Stomach (tissue), 9 donors: ENCODE data around the gene NEMP1. TPM values are rescaled to one million over a fixed set of nuclear protein-coding genes. Genes with fewer than 3 reads are reported as not detected.

Experiments used
- DNase-seq, 2 donors: peaks; one replicate each; pipeline versions ENCODE4 v3.0.0 to v3.0.0-alpha.2; 2013 to 2019
- H3K27ac ChIP-seq, 5 donors: fragments of 200-600 bp in 4 of 5; sonication (generic) in 4 of 5; one replicate each; pipeline ENCODE4 v1.5.1; 2013 to 2019; ENCODE audit warnings: mild to moderate bottlenecking in 1 of 5, moderate library complexity in 1 of 5
- H3K27me3 ChIP-seq, 3 donors: fragments of 200-600 bp; sonication (generic); one replicate each; pipeline ENCODE4 v1.5.1; 2017 to 2019; ENCODE audit warnings: mixed run types in 1 of 3
- H3K36me3 ChIP-seq, 4 donors: fragments of 200-600 bp; sonication (generic); 1 replicate in 3 of 4; 2 replicates in 1 of 4; pipeline ENCODE4 v1.5.1; 2016 to 2019
- H3K4me1 ChIP-seq, 4 donors: fragments of 200-600 bp; sonication (generic); one replicate each; pipeline ENCODE4 v1.5.1; 2016 to 2019
- H3K4me3 ChIP-seq, 4 donors: fragments of 200-600 bp; sonication (generic) in 3 of 4; one replicate each; pipeline ENCODE4 v1.5.1; 2016 to 2019; ENCODE audit warnings: mild to moderate bottlenecking in 1 of 4
- H3K9me3 ChIP-seq, 4 donors: fragments of 200-600 bp; sonication (generic); one replicate each; pipeline ENCODE4 v1.5.1; 2016 to 2019
- EP300 ChIP-seq: sonication (generic); formaldehyde crosslinking; IDR thresholded peaks from one replicate; pipeline ENCODE4 v1.6.1; 2017; ENCODE audit warnings: antibody characterized with exemption
- POLR2A ChIP-seq, 4 donors: fragments of 450-650 bp; IDR thresholded peaks; one replicate each; pipeline ENCODE4 v1.6.1; 2016; ENCODE audit warnings: antibody characterized with exemption in 4 of 4, control low read depth in 2 of 4, mild to moderate bottlenecking in 1 of 4, moderate library complexity in 1 of 4
- POLR2AphosphoS5 ChIP-seq, 3 donors: sonication (generic); formaldehyde crosslinking; IDR thresholded peaks; one replicate each; pipeline ENCODE4 v1.6.1; 2016; ENCODE audit warnings: antibody characterized with exemption in 3 of 3
- WGBS, 5 donors: extraction: QIAGEN DNeasy Blood & Tissue Kit in 3 of 5; methylation state at CpG; one replicate each; pipeline versions ENCODE4 v1.1.5 to v1.1.7; 2013 to 2018; 5-methylcytosine and 5-hydroxymethylcytosine counted together
- intact Hi-C: fragments of 100-400 bp; cut with DNase I; formaldehyde crosslinking; loops from one replicate; pipeline ENCODE4 v1.15.1; 2023; ENCODE audit warnings: low total_unique reads
- polyA plus RNA-seq, 3 donors: library from polyadenylated mRNA; stranded (reverse); fragments of 200-250 nt; gene quantifications; one replicate each; pipeline ENCODE4 v1.2.3, GENCODE V29; 2013
- total RNA-seq, 5 donors: library from RNA; depleted of rRNA; stranded (reverse); fragments of >200 nt; gene quantifications; one replicate each; pipeline versions ENCODE4 v1.1.0 to v1.2.3, GENCODE V29; 2014 to 2016
- TF ChIP-seq, protein P1 (sequence below), 7 experiments: fragments of 450-650 bp in 4 of 7; fragments of 200-600 bp in 3 of 7; sonication (generic) in 3 of 7; IDR thresholded peaks; one replicate each; pipeline ENCODE4 v1.5.1; 2016 to 2019; ENCODE audit warnings: antibody characterized with exemption in 7 of 7, control low read depth in 2 of 7, mild to moderate bottlenecking in 1 of 7
- donor health status: healthy with polysubstance abuse.
- donor health status: Bipolar disorder and iron deficiency.
- donor health status: healthy.

NEMP1 gene
- total and polyA plus RNA-seq, 8 donors, result 1.1 to 16.7 (median 2.5) TPM

DNA sequence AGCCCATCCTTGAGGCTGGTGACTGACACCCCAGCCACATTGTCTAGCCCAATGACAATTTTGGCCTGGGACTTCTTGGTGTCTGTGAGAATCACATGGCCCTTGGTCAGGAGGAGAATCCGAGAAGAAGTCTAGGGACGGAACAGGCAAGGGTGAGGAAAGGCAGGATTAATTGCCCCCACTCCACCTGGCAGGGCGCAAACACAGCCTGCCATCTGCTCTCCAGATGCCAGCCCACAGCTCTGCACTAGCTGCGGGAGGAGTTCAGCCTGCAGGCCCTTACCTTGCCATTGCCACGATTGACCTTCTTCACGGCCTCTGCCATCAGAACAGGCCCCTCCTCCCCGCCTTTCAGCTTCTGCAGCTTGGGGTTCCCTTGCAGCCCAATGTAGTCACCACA lies 49.1 kb downstream of the NEMP1 start:
- Histone ChIP-seq H3K36me3 (peaks cover 0 to 10% (median 0%) of the 10 kb centered on the region in 4 donors), H3K9me3 (no peaks in the 10 kb centered on the region), H3K27ac (no peak overlapping the region), H3K4me3 (no peak overlapping the region), H3K4me1 (peaks cover 0 to 15% (median 4%) of the 10 kb centered on the region in 4 donors), H3K27me3 (no peaks in the 10 kb centered on the region)
- TF ChIP-seq, protein P1, sequence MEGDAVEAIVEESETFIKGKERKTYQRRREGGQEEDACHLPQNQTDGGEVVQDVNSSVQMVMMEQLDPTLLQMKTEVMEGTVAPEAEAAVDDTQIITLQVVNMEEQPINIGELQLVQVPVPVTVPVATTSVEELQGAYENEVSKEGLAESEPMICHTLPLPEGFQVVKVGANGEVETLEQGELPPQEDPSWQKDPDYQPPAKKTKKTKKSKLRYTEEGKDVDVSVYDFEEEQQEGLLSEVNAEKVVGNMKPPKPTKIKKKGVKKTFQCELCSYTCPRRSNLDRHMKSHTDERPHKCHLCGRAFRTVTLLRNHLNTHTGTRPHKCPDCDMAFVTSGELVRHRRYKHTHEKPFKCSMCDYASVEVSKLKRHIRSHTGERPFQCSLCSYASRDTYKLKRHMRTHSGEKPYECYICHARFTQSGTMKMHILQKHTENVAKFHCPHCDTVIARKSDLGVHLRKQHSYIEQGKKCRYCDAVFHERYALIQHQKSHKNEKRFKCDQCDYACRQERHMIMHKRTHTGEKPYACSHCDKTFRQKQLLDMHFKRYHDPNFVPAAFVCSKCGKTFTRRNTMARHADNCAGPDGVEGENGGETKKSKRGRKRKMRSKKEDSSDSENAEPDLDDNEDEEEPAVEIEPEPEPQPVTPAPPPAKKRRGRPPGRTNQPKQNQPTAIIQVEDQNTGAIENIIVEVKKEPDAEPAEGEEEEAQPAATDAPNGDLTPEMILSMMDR (IDR thresholded peaks at IDR 0.05), result no peak
- no peak for TF ChIP-seq POLR2AphosphoS5 (IDR thresholded peaks at IDR 0.05)
- no peak for TF ChIP-seq EP300
- TF ChIP-seq POLR2A (IDR thresholded peaks at IDR 0.05), result no peak
- no peak for DNase-seq
- intact Hi-C loops, result no loop called here
- 89 to 96% (median 95%) methylated on average over 7 of the region's 7 CpGs for WGBS, 5 donors

DNA sequence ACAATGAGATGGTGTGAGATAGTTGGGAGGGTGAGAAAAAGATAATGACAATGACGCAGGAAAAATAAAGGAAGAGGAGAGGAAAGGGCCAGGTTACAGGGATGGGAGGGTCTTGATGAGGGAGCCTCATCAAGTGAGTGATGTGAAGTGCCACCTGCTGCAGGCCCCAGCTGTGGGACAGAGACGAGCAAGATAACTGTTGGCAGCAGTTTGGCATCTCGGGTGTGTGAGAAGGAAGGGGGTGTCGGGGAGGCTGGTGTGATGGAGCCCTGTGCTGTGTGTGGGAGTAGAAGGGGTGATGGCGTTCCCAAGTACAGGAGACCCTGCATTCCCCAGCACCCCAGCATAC lies 50.8 kb downstream of the NEMP1 start:
- intact Hi-C loops, result no loop called here
- no peak overlapping the region for H3K27ac ChIP-seq
- H3K27me3 ChIP-seq, result no peaks in the 10 kb centered on the region
- DNase-seq, result no peak
- WGBS, 5 donors, result 63 to 81% (median 68%) methylated on average over 5 of the region's 5 CpGs
- H3K36me3 ChIP-seq, result peaks cover 0 to 10% (median 0%) of the 10 kb centered on the region in 4 donors
- H3K9me3 ChIP-seq, result no peaks in the 10 kb centered on the region
- TF ChIP-seq, protein P1 (IDR thresholded peaks at IDR 0.05), result no peak
- TF ChIP-seq EP300 (no peak), POLR2A (IDR thresholded peaks at IDR 0.05) (no peak), POLR2AphosphoS5 (IDR thresholded peaks at IDR 0.05) (no peak)
- H3K4me1 ChIP-seq, result peaks cover 0 to 26% (median 4%) of the 10 kb centered on the region in 4 donors
- no peak overlapping the region for H3K4me3 ChIP-seq

DNA sequence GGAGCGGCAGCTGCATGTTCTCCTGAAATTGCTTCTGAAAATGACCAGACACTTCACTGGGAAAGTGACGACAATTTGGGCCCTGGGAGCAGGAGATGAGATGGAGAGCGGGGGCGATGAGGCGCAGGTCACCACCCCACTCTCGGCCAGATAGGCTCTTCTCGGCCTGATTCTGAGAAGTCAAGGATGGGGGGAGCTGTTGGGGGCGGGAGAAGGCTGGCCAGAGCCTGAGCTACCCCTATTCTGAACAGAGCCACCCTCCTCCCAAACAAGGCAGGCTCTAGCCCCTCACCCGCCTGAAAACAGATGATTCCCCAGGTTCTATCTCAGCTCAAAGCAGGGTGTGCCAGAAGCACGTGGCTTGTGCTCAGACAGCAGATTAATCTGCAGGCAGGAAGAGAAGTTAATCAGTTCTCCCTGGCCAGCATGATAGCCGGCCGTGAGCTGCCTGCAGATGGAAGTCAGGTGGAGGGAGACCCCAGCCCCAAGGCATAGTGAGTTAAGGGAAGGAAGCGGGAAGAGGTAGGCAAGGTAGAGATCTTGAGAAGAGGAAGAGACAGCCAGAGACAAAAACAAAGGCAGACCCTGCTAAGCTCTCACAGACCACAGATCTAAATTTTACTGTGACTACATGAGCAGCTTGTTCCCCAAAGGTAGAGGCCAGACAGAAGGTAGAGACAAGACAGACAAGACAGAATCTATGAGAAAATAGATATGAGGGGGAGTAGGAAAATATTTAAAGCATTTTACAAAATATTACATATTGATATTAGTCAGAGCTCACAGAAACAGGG lies 51.4 kb downstream of the NEMP1 start:
- Histone ChIP-seq H3K27me3 (no peaks in the 10 kb centered on the region), H3K27ac (no peak overlapping the region), H3K4me1 (peaks cover 0 to 26% (median 4%) of the 10 kb centered on the region in 4 donors), H3K9me3 (no peaks in the 10 kb centered on the region), H3K4me3 (no peak overlapping the region), H3K36me3 (peaks cover 0 to 10% (median 0%) of the 10 kb centered on the region in 4 donors)
- DNase-seq, result peak in 1 of 2 donors; percentile 52
- 63 to 67% (median 66%) methylated on average over 12 to 13 of the region's 13 CpGs for WGBS, 5 donors
- TF ChIP-seq POLR2A (IDR thresholded peaks at IDR 0.05) (no peak), EP300 (no peak), POLR2AphosphoS5 (IDR thresholded peaks at IDR 0.05) (no peak)
- TF ChIP-seq, protein P1 (IDR thresholded peaks at IDR 0.05), result no peak
- intact Hi-C loops, result no loop called here

DNA sequence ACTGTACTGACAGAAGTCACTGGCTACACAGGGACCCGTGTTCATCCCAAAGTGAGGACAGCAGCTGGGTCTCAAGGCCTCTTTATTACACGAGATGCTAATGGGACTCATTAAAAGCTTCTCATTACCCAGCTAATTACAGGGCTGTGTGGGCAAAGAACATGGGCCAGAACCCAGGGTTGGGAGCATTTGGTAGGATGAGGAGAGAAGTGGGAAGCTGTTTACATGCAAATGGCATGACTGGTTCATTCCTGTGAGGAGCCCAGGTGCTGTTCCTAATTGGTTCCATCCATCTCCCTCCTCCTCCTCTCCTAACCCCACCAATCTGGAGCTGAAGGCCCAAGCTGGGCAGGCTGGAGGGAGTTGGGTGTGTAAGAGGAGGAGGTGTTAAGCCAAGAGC lies 53.4 kb downstream of the NEMP1 start:
- WGBS, 5 donors, result 74 to 83% (median 82%) methylated on average over 2 of the region's 2 CpGs
- H3K4me1 ChIP-seq, result peaks cover 0 to 26% (median 0%) of the 10 kb centered on the region in 4 donors
- H3K4me3 ChIP-seq, result no peak overlapping the region
- no peak for TF ChIP-seq EP300
- TF ChIP-seq POLR2AphosphoS5 (IDR thresholded peaks at IDR 0.05), result no peak
- TF ChIP-seq, protein P1 (IDR thresholded peaks at IDR 0.05), result no peak
- TF ChIP-seq POLR2A (IDR thresholded peaks at IDR 0.05), result no peak
- no peaks in the 10 kb centered on the region for H3K27me3 ChIP-seq
- H3K9me3 ChIP-seq, result no peaks in the 10 kb centered on the region
- H3K36me3 ChIP-seq, result peaks cover 0 to 10% (median 0%) of the 10 kb centered on the region in 4 donors
- no peak for DNase-seq
- H3K27ac ChIP-seq, result no peak overlapping the region
- intact Hi-C loops, result no loop called here
